Measurements from ENCODE around the gene ASTN2. TPM values are rescaled to one million over a fixed set of nuclear protein-coding genes. Genes with fewer than 3 reads are reported as not detected.

ASTN2 gene
- total RNA-seq, 1 donor from 2014 or later = 2.3 TPM

DNA sequence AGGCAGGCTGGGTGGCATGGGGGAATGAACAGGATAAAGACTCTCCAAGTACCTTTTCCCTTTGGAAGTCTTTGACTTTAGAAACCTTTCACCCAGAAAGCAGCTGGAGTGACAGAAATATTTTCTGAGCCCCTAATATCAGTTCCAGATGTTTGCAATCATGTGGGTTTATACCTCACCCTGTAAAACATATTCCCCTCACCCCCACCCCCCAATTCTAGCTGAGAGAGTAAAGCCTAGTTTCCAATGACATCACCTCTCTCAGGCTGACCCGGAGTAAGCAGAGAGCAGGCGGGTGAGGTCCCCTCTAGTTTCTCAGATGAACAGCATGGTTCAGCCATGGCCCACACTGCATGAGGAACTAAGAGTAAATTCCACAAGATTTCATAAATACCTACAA, 810.6 kb downstream of the ASTN2 start:
- Histone ChIP-seq H3K4me1 (no peaks in the 10 kb centered on the region), H3K9me3 (no peaks in the 10 kb centered on the region), H3K27me3 (no peaks in the 10 kb centered on the region), H3K4me3 (no peak overlapping the region), H3K36me3 (no peaks in the 10 kb centered on the region), H3K27ac (no peak overlapping the region)
- intact Hi-C loops (cut with DNase I) = no loop called here
- TF ChIP-seq, protein P1, sequence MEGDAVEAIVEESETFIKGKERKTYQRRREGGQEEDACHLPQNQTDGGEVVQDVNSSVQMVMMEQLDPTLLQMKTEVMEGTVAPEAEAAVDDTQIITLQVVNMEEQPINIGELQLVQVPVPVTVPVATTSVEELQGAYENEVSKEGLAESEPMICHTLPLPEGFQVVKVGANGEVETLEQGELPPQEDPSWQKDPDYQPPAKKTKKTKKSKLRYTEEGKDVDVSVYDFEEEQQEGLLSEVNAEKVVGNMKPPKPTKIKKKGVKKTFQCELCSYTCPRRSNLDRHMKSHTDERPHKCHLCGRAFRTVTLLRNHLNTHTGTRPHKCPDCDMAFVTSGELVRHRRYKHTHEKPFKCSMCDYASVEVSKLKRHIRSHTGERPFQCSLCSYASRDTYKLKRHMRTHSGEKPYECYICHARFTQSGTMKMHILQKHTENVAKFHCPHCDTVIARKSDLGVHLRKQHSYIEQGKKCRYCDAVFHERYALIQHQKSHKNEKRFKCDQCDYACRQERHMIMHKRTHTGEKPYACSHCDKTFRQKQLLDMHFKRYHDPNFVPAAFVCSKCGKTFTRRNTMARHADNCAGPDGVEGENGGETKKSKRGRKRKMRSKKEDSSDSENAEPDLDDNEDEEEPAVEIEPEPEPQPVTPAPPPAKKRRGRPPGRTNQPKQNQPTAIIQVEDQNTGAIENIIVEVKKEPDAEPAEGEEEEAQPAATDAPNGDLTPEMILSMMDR (IDR thresholded peaks at IDR 0.05) = no peak
- no peak for DNase-seq (ENCODE audit: low spot score in 2 of 2)

DNA sequence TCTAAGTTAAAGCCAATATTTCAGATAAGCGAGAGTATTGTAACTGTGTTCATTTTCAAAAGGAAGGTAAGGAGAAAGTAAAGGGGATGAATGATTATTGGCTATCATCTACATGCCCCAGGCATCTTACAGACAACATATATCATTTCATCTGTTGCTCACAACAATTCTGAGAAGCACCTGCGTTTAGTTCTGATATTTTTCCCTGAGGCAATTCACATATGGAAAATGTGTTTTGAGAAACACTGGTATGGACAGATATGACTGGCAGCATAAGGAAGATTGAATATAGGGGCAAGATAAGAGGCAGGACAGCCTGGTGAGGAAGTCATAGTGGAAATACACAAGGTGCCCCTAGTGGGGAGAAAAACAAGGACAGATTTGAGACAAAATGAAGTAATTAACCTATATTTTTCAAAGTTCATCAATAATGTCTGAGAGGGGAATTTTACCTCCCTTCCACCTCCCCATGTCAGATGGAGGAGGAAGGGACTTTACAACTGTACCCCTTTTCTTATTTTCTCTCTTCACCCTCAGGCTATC, 815.4 kb downstream of the ASTN2 start:
- H3K36me3 ChIP-seq = no peaks in the 10 kb centered on the region
- H3K4me3 ChIP-seq = no peak overlapping the region
- no peaks in the 10 kb centered on the region for H3K27me3 ChIP-seq
- no peaks in the 10 kb centered on the region for H3K4me1 ChIP-seq
- no peaks in the 10 kb centered on the region for H3K9me3 ChIP-seq
- no peak for DNase-seq (ENCODE audit: low spot score in 2 of 2)
- intact Hi-C loops (cut with DNase I) = no loop called here
- H3K27ac ChIP-seq = no peak overlapping the region
- TF ChIP-seq, protein P1 (IDR thresholded peaks at IDR 0.05) = no peak

DNA sequence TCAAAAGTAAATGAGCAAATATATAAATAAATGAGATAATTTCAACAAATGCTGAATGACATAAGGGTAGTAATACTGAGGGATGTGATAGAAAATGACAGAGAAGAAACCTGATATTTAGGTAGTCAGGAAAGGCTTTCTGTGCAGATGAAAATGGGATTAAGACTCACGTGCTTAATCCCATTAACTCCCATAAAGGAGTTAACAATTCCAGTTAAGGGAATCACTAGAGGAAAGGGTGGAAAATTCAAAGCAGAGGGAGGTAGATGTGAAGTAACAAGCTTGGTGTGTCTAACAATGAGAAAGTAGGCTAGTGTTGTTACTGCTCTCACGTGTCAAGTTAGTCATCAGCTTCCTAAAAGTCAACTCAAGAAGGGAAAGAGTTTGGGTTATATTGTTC, 818.2 kb downstream of the ASTN2 start:
- Histone ChIP-seq H3K36me3 (no peaks in the 10 kb centered on the region), H3K9me3 (no peaks in the 10 kb centered on the region), H3K27ac (no peak overlapping the region), H3K4me3 (no peak overlapping the region), H3K27me3 (no peaks in the 10 kb centered on the region), H3K4me1 (no peaks in the 10 kb centered on the region)
- intact Hi-C loops (cut with DNase I) = no loop called here
- DNase-seq (ENCODE audit: low spot score in 2 of 2) = no peak
- TF ChIP-seq, protein P1 (IDR thresholded peaks at IDR 0.05) = no peak

DNA sequence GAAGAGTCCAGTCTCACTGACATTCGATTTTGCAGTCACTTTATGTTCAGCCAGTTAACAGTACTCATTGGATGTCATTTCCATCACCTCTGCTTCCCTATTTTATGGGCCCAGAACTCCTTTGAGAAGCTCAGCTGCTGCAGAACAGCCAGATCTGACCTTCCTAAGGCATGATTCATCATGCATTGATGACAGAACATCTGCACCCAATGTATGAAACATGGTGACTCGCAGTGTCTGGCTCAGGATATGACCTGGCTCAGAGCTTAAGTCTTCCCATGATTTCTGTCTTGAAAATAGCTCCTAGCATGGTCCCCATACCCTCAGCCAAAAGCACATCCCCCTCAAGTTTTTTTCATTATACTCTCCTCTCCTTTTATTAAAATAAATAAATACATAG, 820.3 kb downstream of the ASTN2 start:
- H3K4me1 ChIP-seq = no peaks in the 10 kb centered on the region
- H3K27me3 ChIP-seq = no peaks in the 10 kb centered on the region
- H3K27ac ChIP-seq = no peak overlapping the region
- H3K36me3 ChIP-seq = no peaks in the 10 kb centered on the region
- DNase-seq (ENCODE audit: low spot score in 2 of 2) = no peak
- TF ChIP-seq, protein P1 (IDR thresholded peaks at IDR 0.05) = no peak
- H3K9me3 ChIP-seq = peaks cover 0 to under 1% of the 10 kb centered on the region in 2 donors
- intact Hi-C loops (cut with DNase I) = no loop called here
- no peak overlapping the region for H3K4me3 ChIP-seq

DNA sequence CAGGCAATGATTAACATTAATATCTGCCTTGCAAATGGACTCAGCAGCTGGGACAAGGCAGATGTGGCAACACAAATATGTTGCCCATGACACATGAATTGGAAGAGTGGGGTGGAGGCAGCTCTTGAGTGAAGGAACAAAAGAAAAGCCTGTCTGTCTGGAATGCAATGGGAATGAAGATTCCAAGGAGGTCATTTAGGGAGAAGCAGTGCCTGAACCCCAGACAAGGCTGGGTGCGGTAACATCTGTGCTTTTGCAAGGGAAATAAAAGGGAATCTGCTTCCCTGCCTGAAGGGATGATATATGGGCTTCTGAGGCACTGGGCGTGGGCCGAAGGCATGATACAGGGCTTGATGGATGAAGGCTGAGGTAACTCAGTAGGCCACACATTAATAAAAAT, 821.9 kb downstream of the ASTN2 start:
- H3K36me3 ChIP-seq = no peaks in the 10 kb centered on the region
- H3K4me1 ChIP-seq = no peaks in the 10 kb centered on the region
- H3K27me3 ChIP-seq = no peaks in the 10 kb centered on the region
- no peak overlapping the region for H3K4me3 ChIP-seq
- intact Hi-C loops (cut with DNase I) = no loop called here
- DNase-seq (ENCODE audit: low spot score in 2 of 2) = no peak
- no peak overlapping the region for H3K27ac ChIP-seq
- H3K9me3 ChIP-seq = peaks cover 0 to 8% of the 10 kb centered on the region in 2 donors
- TF ChIP-seq, protein P1 (IDR thresholded peaks at IDR 0.05) = no peak

All from ascending aorta (tissue), 2 donors.